HG03442 (cell line): ENCODE measurements around the gene SLC12A8.

Experiments
- ATAC-seq: cut with Tn5 transposase; IDR thresholded peaks from one replicate; pipeline ENCODE4 v1.9.1; 2021; ENCODE audit warnings: mild to moderate bottlenecking, moderate library complexity; ENCODE audit not compliant: unreplicated experiment

SLC12A8 gene, protein sequence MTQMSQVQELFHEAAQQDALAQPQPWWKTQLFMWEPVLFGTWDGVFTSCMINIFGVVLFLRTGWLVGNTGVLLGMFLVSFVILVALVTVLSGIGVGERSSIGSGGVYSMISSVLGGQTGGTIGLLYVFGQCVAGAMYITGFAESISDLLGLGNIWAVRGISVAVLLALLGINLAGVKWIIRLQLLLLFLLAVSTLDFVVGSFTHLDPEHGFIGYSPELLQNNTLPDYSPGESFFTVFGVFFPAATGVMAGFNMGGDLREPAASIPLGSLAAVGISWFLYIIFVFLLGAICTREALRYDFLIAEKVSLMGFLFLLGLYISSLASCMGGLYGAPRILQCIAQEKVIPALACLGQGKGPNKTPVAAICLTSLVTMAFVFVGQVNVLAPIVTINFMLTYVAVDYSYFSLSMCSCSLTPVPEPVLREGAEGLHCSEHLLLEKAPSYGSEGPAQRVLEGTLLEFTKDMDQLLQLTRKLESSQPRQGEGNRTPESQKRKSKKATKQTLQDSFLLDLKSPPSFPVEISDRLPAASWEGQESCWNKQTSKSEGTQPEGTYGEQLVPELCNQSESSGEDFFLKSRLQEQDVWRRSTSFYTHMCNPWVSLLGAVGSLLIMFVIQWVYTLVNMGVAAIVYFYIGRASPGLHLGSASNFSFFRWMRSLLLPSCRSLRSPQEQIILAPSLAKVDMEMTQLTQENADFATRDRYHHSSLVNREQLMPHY

DNA sequence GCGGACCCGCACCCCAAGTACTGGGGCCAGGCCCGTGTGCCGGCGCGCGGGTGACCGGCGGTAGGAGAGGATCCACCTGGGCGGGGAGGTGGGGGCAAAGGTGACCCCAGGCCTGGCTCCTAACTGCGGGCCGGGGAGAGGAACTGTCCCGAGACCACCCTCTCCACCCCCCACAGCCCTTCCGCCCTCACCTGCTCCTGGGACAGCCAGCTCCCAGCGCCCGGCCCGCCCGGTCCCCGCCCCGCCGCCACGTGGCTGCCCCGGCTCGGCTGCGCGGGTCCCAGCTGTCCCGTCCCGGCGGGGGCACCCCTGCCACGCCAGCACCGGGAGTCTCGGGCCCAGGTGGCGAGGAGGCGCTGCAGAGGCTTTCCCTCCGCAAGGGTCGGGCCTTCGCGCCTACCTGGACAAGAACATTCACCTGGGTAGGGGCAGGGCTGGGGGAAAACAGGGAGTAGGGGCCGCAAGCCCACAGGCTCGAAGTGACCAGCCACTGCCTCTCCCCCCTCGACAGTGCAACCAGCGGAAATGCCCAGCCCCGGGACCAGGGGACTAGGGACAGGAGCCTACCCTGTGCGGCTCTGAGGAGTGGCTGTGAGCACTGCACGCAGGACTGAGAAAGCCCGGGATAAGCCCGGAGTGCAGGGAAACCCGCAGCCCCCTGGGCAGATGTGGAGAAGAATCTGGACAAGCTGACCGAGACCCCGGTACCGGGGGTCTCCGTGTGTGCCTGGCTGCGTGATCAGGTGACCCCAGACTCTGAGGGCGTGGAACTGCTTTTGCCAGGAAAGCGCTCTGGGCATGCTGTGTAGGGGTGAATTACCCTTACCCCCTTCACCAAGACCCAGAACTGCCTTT, at the start of gene SLC12A8:
Gene SLC12A8 (minus strand): TSS at position 240 of the 855 bp plus-strand sequence. CDS start 1,399 bp downstream, outside the sequence.
- ATAC-seq: no peak

- no peak for ATAC-seq
Measured at GRCh38 chr3:125262161-125262560, 49.6 kb upstream of the SLC12A8 start.

GRCh38 chr3:125261031-125261430, 48.5 kb upstream of the SLC12A8 start:
- no peak for ATAC-seq

- ATAC-seq: no peak
Measured at GRCh38 chr3:125260158-125260557, 47.6 kb upstream of the SLC12A8 start.

GRCh38 chr3:125257536-125257935, 45.0 kb upstream of the SLC12A8 start:
- no peak for ATAC-seq

DNA sequence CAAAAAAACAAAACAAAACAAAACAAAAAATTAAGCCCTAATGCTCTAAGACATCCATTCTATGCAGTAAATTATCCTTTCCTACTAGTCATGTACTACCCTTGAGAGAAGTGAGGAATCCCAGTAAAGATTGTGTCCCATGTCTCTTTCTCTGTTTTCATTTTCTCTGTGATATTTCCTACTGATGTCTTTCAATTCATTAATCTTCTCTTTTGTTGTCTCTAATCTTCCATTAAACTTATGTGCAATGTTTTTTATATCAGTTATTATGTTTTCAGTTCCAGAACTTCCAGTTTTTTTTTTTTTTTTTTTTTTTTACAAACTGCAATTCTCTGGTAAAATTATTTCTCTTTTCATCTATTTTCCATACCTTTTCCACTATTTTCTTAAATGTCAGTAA, 44.1 kb upstream of the SLC12A8 start:
- no peak for ATAC-seq

GRCh38 chr3:125250973-125251372, 38.4 kb upstream of the SLC12A8 start:
- no peak for ATAC-seq

DNA sequence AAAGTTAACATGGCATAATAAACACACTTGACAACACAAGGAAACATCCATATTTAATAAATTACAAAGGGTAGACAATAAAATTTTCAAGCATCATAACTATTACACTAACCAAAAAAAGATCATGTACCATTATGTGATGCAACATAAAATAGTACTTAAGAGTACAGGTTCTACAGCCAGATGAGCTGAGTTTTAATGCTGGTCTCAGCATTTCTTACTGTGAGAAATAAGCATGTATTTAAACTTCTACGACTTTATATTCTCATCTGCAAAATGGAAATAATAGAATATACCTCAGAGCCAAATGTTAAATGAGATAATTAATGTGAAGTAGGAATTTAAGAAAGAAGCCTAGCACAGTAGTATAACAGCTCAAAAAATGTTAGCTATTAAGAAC, 33.7 kb upstream of the SLC12A8 start:
- ATAC-seq: no peak

DNA sequence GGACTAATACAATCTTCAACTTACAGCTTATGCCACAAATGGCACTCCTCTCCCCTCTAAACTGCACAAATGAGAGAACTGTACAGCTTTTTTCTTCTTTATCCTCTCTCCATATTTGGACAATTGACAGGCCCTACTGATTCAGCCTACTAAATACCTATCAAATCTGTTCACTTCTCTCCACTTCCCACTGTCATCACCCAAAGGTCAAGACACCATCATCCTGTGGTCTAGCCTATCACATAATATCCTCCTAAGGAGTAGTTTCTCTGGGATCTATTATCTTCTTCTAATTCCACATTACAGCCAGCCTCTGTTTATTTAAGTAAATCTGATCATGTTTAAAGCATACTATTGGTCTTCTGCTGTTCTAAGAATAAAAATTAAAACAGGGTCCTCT, 33.0 kb upstream of the SLC12A8 start:
- ATAC-seq: no peak

GRCh38 chr3:125240496-125240895, 27.9 kb upstream of the SLC12A8 start:
- ATAC-seq: no peak

DNA sequence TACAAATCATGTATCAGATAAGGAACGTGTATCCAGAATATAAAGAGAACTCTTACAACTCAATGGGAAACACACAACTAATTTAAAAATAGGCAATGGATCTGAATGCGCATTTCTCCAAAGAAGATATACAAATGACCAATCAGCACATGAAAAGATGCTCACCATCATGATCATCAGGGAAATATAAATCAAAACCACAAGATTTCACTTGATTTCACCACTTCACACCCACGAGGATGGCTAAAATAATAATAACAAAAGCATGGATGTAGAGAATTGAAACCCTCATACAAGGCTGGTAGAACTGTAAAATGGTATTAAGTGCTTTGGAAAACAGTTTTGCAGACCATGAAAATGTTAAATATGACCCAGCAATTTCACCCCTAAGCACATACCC, 26.7 kb upstream of the SLC12A8 start:
- ATAC-seq: no peak

GRCh38 chr3:125238759-125239158, 26.2 kb upstream of the SLC12A8 start:
- ATAC-seq: no peak

DNA sequence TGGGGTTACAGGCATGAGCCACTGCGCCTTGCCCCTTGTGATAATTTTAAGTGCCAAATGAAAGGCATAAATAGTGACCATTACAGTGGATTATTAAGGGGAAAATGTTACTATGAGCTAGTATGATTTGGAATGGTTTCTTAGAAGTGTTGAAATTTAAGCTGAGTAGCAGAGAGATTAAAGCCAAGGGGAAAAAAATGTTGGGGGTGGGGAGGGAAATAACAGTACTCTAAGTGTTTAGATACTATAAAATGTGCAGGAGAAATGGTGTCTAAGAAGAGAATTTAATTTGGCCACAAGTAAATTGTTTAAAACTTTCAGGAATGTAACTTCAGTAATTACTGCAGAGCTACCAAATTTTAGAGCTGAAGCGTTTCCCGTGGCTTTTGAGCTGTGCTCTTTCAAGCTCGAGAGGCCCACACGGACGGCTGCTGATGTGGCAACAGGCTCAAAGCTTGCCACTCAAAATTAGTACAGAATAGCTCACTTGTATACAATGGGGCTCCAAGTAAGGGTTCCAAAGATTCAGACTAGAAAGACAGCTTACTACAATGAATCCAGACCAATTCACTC, 23.9 kb upstream of the SLC12A8 start:
- no peak for ATAC-seq

- ATAC-seq: no peak
Measured at GRCh38 chr3:125234831-125235230, 22.3 kb upstream of the SLC12A8 start.

DNA sequence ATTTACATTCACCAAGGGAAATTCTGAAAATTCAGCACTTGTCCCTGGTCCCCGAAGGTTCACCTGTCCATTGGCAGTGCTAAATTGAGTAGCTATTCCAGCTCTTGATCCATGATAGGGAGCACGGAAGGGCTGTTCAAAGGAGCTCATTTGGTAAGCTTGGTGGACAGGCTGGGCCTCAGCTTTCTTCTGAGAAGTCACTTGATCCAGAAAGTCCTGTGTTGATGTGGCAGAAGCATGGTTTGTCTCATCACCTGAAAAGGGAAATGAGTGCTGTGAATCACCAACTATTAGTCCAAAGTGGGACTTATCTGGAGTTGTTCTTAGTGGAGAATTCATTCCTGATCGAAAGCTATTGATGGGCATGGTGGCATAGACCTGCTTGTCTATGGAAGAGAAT, 19.9 kb upstream of the SLC12A8 start:
- ATAC-seq: no peak

GRCh38 chr3:125231895-125232294, 19.3 kb upstream of the SLC12A8 start:
- ATAC-seq: no peak

DNA sequence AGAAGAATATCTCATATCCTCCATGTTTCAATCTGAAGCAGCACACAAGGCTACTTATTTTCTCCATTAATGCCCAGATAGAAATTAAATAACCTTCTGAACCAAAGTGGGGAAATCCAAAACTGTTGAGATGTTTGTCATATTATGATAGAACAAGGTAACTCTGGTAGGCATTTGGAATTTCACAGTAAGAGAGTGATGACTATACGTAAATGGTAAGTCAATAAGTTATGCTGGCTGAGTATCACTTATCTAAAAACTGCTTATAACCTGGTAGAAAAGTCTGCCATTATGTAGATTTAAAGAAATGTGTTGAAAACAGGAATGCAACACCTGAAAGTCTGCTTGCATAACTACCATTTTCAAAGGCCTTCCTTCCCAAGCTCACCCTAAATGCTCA, 17.2 kb upstream of the SLC12A8 start:
- no peak for ATAC-seq

GRCh38 chr3:125229168-125229567, 16.6 kb upstream of the SLC12A8 start:
- ATAC-seq: no peak

DNA sequence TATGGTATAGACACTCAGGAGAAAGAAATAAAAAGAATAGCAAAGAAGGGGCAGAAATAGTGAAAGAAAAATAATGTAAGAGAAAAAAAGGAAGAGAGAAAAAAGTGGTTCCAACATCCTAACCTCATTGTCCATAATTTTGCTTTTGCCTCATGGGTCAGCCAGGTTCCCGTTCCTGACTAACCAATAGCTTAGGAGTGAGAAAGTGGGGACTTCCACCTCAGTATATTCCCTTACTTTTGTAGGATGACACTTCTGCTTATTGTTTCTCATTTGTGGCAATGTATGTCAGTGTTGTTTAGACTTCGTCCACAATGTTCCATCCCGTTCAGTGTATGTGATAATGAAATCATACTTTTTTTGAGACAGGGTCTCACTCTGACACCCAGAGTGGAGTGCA, 9.3 kb upstream of the SLC12A8 start:
- no peak for ATAC-seq

DNA sequence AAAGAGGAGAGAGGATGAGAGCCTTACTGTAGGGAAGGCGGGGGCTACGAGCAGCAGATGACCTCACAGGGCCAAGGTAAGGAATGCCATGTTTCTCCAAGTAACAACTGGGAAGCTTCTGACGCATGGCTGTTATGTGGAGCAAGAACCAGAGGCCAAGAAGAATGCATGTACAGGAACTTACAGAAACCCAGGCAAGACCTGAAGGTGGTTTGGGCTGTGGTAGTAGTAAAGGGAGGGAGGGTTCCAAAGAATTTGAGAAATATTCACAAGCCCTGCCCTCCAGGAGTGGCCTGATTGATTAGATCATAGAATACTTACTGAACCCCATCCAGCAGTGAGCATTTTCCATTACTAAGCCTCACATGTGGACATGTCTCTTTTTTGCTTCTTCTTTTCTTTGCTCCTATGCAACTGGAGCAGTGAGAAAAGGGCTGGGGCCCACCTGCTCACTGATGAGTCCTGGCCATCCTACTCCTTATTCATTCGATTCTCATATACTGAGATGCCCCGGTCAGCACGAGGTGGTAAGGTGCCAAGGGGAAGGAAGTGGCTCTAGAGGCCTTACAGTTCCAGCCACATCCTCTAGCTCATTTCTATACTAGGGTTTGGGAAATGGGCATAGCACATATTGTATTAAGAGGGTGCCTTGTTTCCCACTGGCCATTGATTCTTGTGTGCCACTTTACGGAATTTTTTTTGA, 8.3 kb upstream of the SLC12A8 start:
- no peak for ATAC-seq
